ENCODE measurements around the gene KLK5.

KLK5 gene

GRCh38 chr19:50968716-50969412, 16.0 kb upstream of the KLK5 start:
- DNase-seq: no peak

DNA sequence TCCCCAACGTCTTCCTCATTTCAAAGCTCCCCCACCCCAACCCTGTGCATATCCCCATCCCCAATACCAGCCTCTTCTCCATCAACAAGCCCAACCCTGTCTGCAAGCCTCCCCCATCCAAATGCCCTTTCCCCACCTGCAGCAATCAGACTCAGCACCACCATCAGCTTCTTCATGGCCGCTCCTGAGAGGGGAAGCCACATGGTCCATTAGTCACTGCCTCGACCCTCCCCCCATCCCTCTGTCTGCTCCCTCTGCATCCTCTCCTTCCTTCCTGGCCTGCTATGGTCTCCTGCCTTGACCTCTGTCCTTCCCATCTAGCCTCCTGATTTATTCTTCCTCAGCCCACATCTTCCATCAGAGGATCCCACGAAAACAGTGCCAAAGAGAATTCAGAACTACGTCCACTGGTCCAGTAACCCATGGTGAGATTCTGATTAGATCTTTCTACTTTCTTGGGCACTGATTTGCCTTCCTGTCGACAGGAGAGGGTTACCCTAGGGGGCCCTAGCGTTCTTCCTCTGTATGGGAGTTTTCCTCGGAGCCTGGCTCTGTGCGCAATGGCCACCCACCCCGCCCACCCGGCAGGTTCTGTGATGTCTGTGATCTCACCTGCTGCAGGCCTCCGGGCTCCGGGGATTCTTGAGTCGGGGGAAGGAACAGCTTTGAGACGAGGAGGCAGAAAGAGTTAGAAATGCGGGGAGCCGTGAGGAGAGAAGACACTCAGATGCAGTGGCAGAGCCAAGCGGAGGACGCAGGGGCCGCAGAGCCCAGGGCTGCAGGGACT, 15.3 kb upstream of the KLK5 start:
- DNase-seq: no peak

DNA sequence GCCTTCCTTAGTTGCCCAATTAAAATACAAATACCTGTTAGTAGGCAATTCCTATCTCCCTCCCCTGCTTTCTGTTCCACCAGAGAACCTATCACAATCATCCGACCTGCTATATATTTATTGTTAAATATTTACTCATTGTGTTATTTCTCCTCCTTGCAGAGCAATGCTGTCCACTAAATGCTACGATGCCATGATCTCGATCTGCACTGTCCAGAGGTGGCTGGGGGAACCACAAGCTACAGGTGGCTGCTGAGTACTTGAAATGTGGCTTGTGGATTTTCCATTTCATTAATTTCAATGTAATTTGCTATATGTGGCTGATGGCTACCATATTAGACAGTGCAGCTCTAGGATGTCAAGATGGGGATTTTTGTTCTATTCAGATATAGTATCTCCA, 11.4 kb upstream of the KLK5 start:
- no peak for DNase-seq

GRCh38 chr19:50963381-50963780, 10.5 kb upstream of the KLK5 start:
- DNase-seq: no peak

DNA sequence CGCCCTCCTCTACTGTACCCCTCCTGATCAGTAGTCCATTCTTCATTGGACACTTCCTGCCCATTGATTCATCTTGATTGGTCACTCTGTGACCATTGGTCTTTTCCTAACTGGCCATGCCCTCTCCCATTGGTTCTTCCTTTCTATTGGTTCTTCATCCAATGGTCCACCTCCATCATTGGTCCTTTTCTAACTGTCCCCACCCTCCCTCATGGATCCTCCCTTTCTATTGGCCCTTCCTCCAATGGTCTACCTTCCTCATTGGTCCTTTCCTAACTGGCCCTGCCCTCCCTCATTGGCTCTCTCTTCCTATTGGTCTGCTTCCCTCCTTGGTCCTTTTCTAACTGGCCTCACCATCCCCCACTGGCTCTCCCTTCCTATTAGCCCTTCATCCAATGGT, 9.4 kb upstream of the KLK5 start:
- DNase-seq: no peak

DNA sequence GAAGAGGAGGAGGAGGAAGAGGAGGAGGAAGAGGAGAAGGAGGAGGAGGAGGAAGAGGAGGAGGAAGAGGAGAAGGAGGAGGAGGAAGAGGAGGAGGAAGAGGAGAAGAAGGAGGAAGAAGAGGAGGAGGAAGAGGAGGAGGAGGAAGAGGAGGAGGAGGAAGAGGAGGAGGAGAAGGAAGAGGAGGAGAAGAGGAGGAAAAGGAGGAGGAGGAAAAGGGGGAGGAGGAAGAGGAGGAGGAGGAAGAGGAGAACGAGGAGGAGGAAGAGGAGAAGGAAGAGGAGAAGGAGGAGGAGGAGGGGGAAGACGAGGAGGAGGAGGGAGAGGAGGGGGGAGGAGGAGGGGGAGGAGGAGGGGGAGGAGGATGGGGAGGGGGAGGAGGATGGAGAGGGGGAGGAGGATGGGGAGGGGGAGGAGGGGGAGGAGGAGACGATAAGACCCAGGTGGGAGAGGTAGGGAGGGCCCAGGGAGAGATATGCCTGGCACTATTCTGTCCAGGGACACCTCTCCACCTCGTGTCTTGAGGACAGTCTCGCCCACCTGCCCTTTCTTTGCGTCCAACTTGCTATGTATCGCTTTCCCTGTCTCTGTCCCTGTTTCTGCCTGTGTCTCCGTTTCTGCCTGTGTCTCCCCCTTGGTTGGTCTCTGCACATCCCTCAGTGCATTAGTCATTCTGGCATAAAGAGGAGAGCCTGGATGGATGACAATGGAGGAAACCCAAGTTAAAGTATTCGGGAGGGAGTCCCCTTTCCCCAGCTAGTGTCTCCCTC, 7.1 kb upstream of the KLK5 start:
- no peak for DNase-seq

DNA sequence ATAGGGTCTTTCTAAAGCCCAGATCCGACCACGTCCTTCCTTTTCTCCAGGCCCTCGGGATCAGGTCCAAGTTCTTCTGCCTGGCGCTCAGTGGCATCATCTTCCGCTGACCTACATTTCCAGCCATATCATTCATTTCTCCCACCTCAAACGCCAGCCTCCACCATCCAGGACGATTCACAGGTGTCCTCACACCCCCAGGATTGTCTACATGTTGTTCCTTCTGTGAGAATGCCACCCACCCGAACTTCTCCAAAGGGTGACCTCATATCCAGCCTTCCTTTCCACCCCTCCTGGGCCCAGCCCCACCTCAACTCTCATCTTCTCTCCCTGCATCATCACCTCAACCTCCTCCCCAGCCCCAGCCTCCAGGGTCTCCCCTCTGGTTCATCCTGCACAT, 4.7 kb upstream of the KLK5 start:
- DNase-seq: no peak

- DNase-seq: no peak
These were observed 3.0 kb downstream of the KLK5 start for GRCh38 chr19:50949861-50950260.

DNA sequence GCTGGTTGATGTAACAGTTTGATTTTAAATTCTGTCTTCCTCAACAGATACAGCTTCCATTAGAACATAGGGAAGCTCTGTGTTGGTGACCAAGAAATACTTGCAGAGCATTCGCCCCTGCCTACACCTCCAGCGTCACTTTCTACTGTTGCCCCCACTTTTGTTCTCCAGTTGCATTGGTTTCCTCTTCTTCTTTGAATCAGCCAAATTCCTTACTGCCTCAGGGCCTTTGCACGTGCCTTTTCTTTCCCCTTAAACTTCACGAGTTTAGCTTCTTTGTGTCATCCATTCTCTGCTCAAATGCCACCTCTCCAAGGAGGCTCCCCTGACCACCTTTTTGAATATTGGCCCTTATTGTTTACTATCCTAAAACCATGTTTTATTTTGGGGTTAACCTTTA, 5.7 kb downstream of the KLK5 start:
- no peak for DNase-seq

DNA sequence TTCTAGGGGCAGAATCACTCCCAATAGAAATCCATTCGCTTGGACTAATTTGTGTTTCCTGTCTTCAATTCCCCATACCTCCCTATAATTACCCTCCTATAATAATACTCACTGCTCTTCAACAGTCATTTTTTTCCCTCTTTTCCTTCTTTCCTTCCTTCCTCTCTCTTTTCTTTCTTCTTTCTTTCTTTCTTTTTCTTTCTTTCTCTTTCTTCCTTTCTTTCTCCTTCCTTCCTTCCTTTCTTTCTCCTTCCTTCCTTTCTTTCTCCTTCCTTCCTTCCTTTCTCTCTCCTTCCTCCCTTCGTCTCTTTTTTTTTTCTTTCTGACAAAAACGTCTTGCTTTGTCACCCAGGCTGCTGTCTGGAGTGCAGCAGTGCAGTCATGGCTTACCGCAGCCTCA, 8.0 kb downstream of the KLK5 start:
- DNase-seq: no peak

GRCh38 chr19:50943074-50943828, 9.6 kb downstream of the KLK5 start:
- DNase-seq: no peak

DNA sequence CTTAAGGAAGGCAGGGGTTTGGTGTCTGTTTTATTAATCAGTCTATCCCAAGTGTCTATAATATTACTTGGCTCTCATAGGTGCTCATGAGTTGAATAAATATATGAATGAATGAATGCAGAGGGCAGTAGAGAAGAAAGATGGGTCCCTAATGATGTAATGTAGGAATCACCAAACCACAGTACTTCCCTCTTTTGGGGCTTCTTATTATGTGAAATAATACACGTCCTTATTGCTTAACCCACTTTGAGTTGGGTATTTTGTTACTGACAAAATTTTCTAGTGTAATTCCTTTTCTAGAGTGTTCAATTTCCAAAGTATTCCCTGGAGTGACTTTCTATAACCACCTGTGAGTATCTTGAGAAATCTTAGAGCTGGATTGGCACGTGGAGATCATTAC, 13.2 kb downstream of the KLK5 start:
- DNase-seq: no peak

DNA sequence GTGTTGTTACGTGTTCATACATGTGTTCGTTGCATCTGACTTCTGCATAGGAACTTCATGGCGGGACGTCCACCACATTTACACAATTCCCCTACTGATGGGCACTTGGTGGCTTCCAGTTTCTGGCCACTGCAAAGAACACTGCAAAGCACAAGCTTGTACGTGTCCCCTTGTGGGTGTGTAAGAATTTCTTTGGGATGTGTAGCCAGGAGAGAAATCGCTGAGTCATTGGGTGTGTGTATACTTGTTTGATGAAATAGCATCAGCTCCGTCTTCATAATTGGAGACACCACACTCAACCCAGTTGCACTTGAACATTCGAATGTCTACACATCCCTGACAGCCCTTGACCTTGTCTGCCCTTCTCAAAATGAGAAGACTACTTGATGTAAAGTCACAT, 19.2 kb downstream of the KLK5 start:
- no peak for DNase-seq

DNA sequence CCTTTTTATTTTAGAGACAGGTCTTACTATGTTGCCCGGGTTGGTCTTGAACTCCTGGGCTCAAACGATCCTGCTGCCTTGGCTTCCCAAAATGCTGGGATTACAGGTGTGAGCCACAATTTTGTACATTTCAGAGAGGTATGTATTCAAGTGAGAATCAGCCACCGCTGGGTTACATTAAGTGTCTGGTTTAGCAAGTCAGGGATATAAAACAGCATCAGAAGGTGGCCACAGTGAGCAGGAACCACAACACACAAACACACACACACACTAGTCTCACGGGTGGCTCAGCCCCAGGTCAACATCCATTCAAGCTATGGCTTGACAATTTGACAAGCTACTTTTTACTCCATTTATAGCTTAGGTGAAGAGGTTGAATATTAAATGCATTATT, 20.2 kb downstream of the KLK5 start:
- no peak for DNase-seq

DNA sequence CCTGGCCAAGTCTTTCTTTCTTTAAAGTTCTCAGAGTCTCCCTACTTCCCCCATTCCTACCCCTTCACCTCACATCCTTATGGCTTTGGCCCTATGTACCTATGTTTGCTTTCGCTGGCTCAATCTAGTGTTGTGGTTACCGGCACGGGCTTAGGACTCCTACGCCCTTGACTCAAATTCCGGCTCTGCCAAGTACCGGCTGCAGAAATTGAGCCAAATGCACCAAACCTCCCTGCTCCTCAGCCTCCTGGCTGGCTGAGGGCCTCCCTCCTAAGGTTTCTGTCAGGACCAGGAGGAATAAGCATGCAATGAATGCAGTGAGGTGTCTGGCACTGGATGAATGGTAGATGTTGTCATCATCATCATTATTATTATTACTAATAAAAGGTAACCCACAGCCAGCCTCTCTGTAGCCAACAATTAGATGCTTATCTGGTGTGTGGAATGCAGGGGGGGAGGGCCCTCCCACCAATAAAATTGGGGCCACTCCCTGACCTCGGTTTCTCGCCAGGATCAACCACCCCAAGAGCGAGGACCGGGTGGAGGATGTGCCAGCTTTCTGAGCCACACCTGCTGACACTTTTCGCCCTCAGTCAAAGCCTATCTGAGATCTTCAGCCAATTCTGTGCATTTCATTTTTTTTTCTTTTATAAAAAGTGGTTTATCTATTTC, 20.7 kb downstream of the KLK5 start:
- DNase-seq: no peak

DNA sequence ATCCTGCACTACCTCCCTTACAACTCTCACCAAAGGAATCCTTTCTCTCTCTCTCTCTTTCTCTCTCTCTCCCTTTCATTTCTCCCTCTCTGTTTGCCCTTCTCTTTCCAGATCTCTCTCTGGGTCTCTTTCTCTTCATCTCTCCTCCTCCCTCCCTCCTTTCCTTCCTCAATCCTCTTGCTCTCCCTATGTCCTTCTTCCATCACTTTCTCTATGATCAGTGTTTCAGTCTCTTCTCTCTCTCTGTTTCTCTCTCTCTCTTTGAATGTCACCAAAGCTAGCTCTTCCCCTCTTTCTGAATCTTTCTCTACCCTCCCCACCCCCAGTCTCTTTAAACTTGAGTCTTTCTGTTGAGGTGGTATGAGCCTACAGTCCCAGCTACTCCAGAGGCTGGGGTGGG, 21.8 kb downstream of the KLK5 start:
- DNase-seq: no peak

DNA sequence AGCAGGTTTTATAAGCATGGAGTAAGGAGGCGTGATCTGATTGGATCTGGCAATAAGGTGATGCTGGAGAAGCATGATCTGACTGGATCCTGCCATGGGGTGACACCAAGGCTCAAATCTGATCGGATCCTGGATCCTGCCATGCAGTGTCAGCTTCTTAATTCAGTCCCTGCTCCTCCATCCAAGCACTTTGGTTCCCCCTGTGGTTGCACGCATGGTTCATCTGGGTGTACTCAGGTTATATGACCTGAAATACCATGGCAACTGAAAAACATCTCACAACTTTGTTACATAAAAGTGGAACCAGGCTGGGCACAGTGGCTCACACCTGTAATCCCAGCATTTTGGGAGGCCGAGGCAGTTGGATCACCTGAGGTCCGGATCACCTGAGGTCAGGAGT, 24.0 kb downstream of the KLK5 start:
- peak; percentile 17 for DNase-seq

GRCh38 chr19:50926144-50926543, 26.7 kb downstream of the KLK5 start:
- DNase-seq: no peak

- no peak for DNase-seq
These were observed 27.1 kb downstream of the KLK5 start for GRCh38 chr19:50925734-50926133.

DNA sequence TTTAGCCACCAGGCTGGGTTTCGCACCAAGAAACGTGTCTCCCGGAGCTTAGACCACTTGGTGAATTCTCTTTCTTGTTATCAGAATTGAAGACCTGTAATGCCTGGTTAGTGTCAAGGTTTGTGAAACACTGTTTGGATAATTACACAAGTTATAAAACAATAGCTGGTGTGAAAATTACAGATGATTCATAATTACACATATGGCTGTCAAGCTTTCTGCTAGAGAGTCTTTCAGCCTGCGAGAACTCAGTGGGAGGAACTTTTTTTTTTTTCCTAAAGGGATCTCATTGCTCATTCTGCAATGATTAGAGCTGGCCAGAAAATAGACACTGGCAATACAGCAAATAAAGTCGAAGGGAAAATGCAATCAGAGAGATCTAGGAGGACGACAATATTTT, 28.3 kb downstream of the KLK5 start:
- DNase-seq: no peak

- DNase-seq: peak; percentile 60
These were observed 30.5 kb downstream of the KLK5 start for GRCh38 chr19:50922317-50922853.

Data from NCI-H2107 (cell line).